ENCODE measurements around the gene SPTBN4.

- TF ChIP-seq REST (IDR thresholded peaks at IDR 0.05; ENCODE audit: low read depth): no peak
- no peak for TF ChIP-seq EGR1 (IDR thresholded peaks at IDR 0.05)
- no peak for TF ChIP-seq CREB1 (IDR thresholded peaks at IDR 0.05; ENCODE audit: low read depth)
- no peak for TF ChIP-seq FOXM1 (IDR thresholded peaks at IDR 0.05; ENCODE audit: borderline replicate concordance, low read depth)
Measured at GRCh38 chr19:40567750-40568494, 101.1 kb downstream of the SPTBN4 start.

Measured in Ishikawa (cell line).